ENCODE data around the gene ELF4.

- TF ChIP-seq POLR2A (IDR thresholded peaks at IDR 0.05; ENCODE audit: low read depth, low read length) (no peak), TAF1 (IDR thresholded peaks at IDR 0.05; ENCODE audit: borderline replicate concordance, low read depth, low read length) (no peak)
Observed at GRCh38 chrX:130039847-130040246, 70.5 kb downstream of the ELF4 start.

Measured in GM12892 (cell line).